GM23338 (cell line): ENCODE measurements around the gene ANKRD18A.

Experiments used
- JUNB ChIP-seq: IDR thresholded peaks from one replicate; pipeline ENCODE4 v1.6.1; 2016; ENCODE audit warnings: antibody characterized with exemption; ENCODE audit not compliant: unreplicated experiment
- POLR2AphosphoS5 ChIP-seq: IDR thresholded peaks from 2 replicates; pipeline ENCODE4 v1.6.1; 2016; ENCODE audit warnings: antibody characterized with exemption, low read depth
- TF ChIP-seq, protein P1 (sequence below): IDR thresholded peaks from 2 replicates; pipeline ENCODE4 v1.6.1; 2016; ENCODE audit warnings: antibody characterized with exemption
- TF ChIP-seq, protein P2 (sequence below), 2 experiments: fragments of 200-600 bp in 1 of 2; sonication (generic) in 1 of 2; conservative IDR thresholded peaks; 2 replicates each; pipeline versions ENCODE4 v1.5.1 to v1.6.1; 2016 to 2017; ENCODE audit warnings: antibody characterized with exemption in 2 of 2, low read depth in 2 of 2, mild to moderate bottlenecking in 2 of 2, moderate library complexity in 1 of 2

DNA sequence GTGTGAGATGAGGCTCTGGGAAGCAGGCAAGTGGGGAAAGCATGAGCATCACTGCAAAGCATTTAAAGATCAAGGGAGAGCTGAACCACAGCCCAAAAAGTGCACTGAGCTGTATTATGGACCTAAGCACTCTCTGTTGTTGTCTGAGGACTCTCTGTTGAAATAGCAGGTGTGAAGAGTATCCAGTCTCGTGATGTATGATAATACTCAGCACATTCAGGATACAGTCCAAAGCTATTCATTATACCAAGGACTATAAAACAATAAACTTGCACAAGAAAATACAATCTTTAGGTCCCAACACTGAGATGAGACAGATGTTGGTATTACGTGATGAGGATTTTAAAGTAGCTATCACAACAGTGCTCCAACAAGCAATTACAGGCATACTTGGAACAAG, 98.6 kb downstream of the ANKRD18A start:
- TF ChIP-seq, protein P1, sequence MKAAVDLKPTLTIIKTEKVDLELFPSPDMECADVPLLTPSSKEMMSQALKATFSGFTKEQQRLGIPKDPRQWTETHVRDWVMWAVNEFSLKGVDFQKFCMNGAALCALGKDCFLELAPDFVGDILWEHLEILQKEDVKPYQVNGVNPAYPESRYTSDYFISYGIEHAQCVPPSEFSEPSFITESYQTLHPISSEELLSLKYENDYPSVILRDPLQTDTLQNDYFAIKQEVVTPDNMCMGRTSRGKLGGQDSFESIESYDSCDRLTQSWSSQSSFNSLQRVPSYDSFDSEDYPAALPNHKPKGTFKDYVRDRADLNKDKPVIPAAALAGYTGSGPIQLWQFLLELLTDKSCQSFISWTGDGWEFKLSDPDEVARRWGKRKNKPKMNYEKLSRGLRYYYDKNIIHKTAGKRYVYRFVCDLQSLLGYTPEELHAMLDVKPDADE = no peak
- TF ChIP-seq, protein P2, sequence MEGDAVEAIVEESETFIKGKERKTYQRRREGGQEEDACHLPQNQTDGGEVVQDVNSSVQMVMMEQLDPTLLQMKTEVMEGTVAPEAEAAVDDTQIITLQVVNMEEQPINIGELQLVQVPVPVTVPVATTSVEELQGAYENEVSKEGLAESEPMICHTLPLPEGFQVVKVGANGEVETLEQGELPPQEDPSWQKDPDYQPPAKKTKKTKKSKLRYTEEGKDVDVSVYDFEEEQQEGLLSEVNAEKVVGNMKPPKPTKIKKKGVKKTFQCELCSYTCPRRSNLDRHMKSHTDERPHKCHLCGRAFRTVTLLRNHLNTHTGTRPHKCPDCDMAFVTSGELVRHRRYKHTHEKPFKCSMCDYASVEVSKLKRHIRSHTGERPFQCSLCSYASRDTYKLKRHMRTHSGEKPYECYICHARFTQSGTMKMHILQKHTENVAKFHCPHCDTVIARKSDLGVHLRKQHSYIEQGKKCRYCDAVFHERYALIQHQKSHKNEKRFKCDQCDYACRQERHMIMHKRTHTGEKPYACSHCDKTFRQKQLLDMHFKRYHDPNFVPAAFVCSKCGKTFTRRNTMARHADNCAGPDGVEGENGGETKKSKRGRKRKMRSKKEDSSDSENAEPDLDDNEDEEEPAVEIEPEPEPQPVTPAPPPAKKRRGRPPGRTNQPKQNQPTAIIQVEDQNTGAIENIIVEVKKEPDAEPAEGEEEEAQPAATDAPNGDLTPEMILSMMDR (conservative IDR thresholded peaks at IDR 0.05; ENCODE audit: low read depth in 2 of 2) = no peak
- TF ChIP-seq POLR2AphosphoS5 (no peak), JUNB (no peak)
